ENCODE data around the gene SYT1. TPM values are rescaled to one million over a fixed set of nuclear protein-coding genes. Genes with fewer than 3 reads are reported as not detected.

Gene SYT1
- polyA plus RNA-seq, 3 donors: 0.72 TPM; not detected in 2

DNA sequence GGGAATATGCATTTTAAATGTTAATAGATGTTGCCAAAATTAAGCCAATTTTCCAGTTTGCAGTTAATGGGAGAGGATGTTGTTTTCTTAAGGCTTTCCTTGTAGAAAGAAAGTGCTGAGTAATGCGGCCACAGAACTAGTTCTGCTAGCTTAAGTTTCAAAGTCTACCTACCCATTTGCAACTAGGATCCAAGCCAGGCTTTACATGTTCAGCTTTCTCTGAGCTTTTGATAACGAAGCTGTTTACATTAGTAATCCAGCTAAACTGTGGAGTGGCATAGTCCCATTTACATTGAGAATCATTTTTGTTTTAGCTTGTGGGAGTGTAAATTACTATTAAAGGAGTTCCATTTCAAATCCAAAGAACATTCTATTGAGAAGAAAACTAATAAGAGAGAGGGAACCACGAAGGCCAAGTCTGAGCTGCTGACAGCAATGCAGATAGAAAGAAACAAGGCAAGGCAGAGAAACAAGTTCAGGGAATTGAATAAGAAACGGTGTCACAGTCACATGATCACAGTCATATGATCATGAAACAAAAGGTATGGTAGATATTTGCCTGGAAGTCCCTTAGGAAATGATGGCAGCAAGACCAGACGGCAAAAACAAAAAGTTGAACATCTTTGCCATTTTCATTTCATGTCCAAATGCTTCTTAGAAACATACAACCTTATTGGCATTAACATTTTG is 551.3 kb downstream of the SYT1 start:
- H3K4me1 Mint-ChIP-seq: no peaks in the 10 kb centered on the region
- no peak overlapping the region for H3K27ac Mint-ChIP-seq
- no peaks in the 10 kb centered on the region for H3K9me3 ChIP-seq (replicated peaks in 1 of 2; ENCODE audit: control insufficient read depth in 1 of 2, insufficient read depth in 1 of 2, low read length in 2 of 2)
- H3K9ac ChIP-seq (ENCODE audit: insufficient read depth, low read length, poor library complexity, severe bottlenecking): no peak overlapping the region
- no peak overlapping the region for H3K4me3 ChIP-seq (replicated peaks in 1 of 3; ENCODE audit: low read depth in 2 of 3, low read length in 3 of 3)
- no peaks in the 10 kb centered on the region for H3K27me3 ChIP-seq (ENCODE audit: control insufficient read depth in 2 of 2, insufficient read depth in 2 of 2, low read length in 2 of 2)
- DNase-seq: no peak
- no peaks in the 10 kb centered on the region for H3K4me1 ChIP-seq (ENCODE audit: control insufficient read depth in 1 of 2, insufficient read depth in 2 of 2, low read length in 2 of 2)
- no peak overlapping the region for H3K4me3 Mint-ChIP-seq
- H3K36me3 Mint-ChIP-seq: no peaks in the 10 kb centered on the region
- no peaks in the 10 kb centered on the region for H3K79me2 ChIP-seq (ENCODE audit: insufficient read depth, low read length)
- H3K9me3 Mint-ChIP-seq: no peaks in the 10 kb centered on the region
- H3K27ac ChIP-seq (ENCODE audit: low read depth in 1 of 2, low read length in 2 of 2): no peak overlapping the region
- no peaks in the 10 kb centered on the region for H3K27me3 Mint-ChIP-seq (ENCODE audit: low read depth in 3 of 3)
- 88% methylated on average over 1 of the region's 5 CpGs for WGBS (ENCODE audit: insufficient coverage)
- no peak overlapping the region for H2AFZ ChIP-seq (ENCODE audit: insufficient read depth, low read depth, low read length, poor library complexity, severe bottlenecking)
- H3K36me3 ChIP-seq (replicated peaks in 1 of 2; ENCODE audit: control insufficient read depth in 1 of 2, insufficient read depth in 2 of 2, low read length in 2 of 2): no peaks in the 10 kb centered on the region
- TF ChIP-seq, protein P1, sequence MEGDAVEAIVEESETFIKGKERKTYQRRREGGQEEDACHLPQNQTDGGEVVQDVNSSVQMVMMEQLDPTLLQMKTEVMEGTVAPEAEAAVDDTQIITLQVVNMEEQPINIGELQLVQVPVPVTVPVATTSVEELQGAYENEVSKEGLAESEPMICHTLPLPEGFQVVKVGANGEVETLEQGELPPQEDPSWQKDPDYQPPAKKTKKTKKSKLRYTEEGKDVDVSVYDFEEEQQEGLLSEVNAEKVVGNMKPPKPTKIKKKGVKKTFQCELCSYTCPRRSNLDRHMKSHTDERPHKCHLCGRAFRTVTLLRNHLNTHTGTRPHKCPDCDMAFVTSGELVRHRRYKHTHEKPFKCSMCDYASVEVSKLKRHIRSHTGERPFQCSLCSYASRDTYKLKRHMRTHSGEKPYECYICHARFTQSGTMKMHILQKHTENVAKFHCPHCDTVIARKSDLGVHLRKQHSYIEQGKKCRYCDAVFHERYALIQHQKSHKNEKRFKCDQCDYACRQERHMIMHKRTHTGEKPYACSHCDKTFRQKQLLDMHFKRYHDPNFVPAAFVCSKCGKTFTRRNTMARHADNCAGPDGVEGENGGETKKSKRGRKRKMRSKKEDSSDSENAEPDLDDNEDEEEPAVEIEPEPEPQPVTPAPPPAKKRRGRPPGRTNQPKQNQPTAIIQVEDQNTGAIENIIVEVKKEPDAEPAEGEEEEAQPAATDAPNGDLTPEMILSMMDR (IDR thresholded peaks at IDR 0.05): no peak
- intact Hi-C loops (cut with micrococcal nuclease): no loop called here
- no peaks in the 10 kb centered on the region for H4K20me1 ChIP-seq (ENCODE audit: insufficient read depth, low read length)
- no peak overlapping the region for H3K4me2 ChIP-seq (replicated peaks; ENCODE audit: extremely low read depth, low read length, poor library complexity, severe bottlenecking)

DNA sequence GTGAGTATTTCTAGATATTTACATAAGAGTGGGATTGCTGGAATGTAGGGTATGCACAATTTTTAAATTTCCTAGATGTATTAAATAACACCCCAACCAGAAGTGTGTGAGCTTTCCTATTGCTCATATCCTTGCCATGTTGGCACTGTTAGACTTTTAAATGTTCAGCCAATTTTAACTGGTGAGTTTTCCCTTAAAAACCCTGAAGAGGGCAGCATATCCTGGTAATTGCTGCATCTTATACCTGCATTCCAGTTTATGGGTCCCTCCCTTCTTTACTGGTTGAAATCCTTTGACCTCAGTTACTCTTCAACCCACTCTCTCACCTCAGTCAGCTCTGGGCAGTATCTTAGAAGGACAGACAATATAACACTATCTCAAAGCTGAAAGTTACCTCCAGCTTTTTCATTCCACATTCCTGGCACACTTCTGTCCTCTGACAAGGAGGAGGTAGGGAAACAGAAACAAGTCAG is 555.6 kb downstream of the SYT1 start:
- Histone ChIP-seq H3K36me3 (replicated peaks in 1 of 2; ENCODE audit: control insufficient read depth in 1 of 2, insufficient read depth in 2 of 2, low read length in 2 of 2) (no peaks in the 10 kb centered on the region), H3K4me2 (replicated peaks; ENCODE audit: extremely low read depth, low read length, poor library complexity, severe bottlenecking) (no peak overlapping the region), H2AFZ (ENCODE audit: insufficient read depth, low read depth, low read length, poor library complexity, severe bottlenecking) (no peak overlapping the region), H3K4me3 (replicated peaks in 1 of 3; ENCODE audit: low read depth in 2 of 3, low read length in 3 of 3) (no peak overlapping the region), H3K9ac (ENCODE audit: insufficient read depth, low read length, poor library complexity, severe bottlenecking) (no peak overlapping the region), H3K79me2 (ENCODE audit: insufficient read depth, low read length) (no peaks in the 10 kb centered on the region), H3K9me3 (replicated peaks in 1 of 2; ENCODE audit: control insufficient read depth in 1 of 2, insufficient read depth in 1 of 2, low read length in 2 of 2) (no peaks in the 10 kb centered on the region), H3K27ac (ENCODE audit: low read depth in 1 of 2, low read length in 2 of 2) (no peak overlapping the region), H3K27me3 (ENCODE audit: control insufficient read depth in 2 of 2, insufficient read depth in 2 of 2, low read length in 2 of 2) (no peaks in the 10 kb centered on the region), H4K20me1 (ENCODE audit: insufficient read depth, low read length) (no peaks in the 10 kb centered on the region), H3K4me1 (ENCODE audit: control insufficient read depth in 1 of 2, insufficient read depth in 2 of 2, low read length in 2 of 2) (no peaks in the 10 kb centered on the region)
- H3K27ac Mint-ChIP-seq: no peak overlapping the region
- DNase-seq: no peak
- no peaks in the 10 kb centered on the region for H3K9me3 Mint-ChIP-seq
- TF ChIP-seq, protein P1 (IDR thresholded peaks at IDR 0.05): no peak
- intact Hi-C loops (cut with micrococcal nuclease): no loop called here
- no peaks in the 10 kb centered on the region for H3K36me3 Mint-ChIP-seq
- peaks cover 0 to 3% (median 0%) of the 10 kb centered on the region in 3 donors for H3K27me3 Mint-ChIP-seq (ENCODE audit: low read depth in 3 of 3)
- no peaks in the 10 kb centered on the region for H3K4me1 Mint-ChIP-seq
- no peak overlapping the region for H3K4me3 Mint-ChIP-seq

All from CD14-positive monocyte (primary cell).